IPS-20b (cell line): ENCODE measurements around the gene UBAP2.

Source experiments
- H3K27ac ChIP-seq: one replicate; pipeline ENCODE4 v1.5.1; 2013; ENCODE audit warnings: low read length
- H3K27me3 ChIP-seq: 2 replicates; pipeline ENCODE4 v1.6.1; 2013; ENCODE audit warnings: mild to moderate bottlenecking, low read length, inconsistent platforms; ENCODE audit not compliant: insufficient read depth
- H3K36me3 ChIP-seq: 2 replicates; pipeline ENCODE4 v1.6.1; 2013; ENCODE audit warnings: low read depth, mild to moderate bottlenecking, inconsistent platforms, low read length, moderate library complexity; ENCODE audit not compliant: insufficient read depth
- H3K4me1 ChIP-seq: 2 replicates; pipeline ENCODE4 v1.6.1; 2013; ENCODE audit warnings: mild to moderate bottlenecking, control low read depth, inconsistent platforms, low read length, moderate library complexity; ENCODE audit not compliant: insufficient read depth
- H3K4me3 ChIP-seq: 2 replicates; pipeline ENCODE4 v1.5.1; 2013; ENCODE audit warnings: mild to moderate bottlenecking, low read length, inconsistent platforms
- H3K9ac ChIP-seq: 2 replicates; pipeline ENCODE4 v1.6.1; 2013; ENCODE audit warnings: low read depth, mild to moderate bottlenecking, inconsistent platforms, low read length, moderate library complexity
- H3K9me3 ChIP-seq: 2 replicates; pipeline ENCODE4 v1.6.1; 2013; ENCODE audit warnings: mild to moderate bottlenecking, low read depth, low read length, inconsistent platforms; ENCODE audit not compliant: insufficient read depth

The UBAP2 gene

DNA sequence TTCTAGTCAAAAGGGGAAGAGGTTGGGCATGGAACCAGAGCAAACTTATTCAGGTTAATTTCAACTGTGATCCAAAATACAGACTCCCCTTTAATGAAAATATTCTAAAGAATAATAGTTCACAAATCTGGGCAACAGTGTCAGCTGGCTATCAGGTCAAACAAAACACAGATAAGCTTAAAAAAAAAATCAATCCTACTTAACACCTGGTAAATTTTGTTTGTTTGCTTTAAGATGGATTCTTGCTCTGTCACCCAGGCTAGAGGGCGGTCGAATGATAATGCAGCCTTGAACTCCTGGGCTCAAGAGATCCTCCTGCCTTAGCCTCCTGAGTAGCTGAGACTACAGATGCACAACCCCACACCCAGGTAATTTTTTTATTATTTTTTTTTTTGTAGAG lies 89.0 kb downstream of the UBAP2 start:
- no peak overlapping the region for H3K4me3 ChIP-seq
- H3K4me1 ChIP-seq = no peaks in the 10 kb centered on the region
- no peak overlapping the region for H3K9ac ChIP-seq
- H3K27ac ChIP-seq = no peak overlapping the region
- peaks cover 73% of the 10 kb centered on the region for H3K36me3 ChIP-seq
- H3K9me3 ChIP-seq = no peaks in the 10 kb centered on the region
- no peaks in the 10 kb centered on the region for H3K27me3 ChIP-seq

DNA sequence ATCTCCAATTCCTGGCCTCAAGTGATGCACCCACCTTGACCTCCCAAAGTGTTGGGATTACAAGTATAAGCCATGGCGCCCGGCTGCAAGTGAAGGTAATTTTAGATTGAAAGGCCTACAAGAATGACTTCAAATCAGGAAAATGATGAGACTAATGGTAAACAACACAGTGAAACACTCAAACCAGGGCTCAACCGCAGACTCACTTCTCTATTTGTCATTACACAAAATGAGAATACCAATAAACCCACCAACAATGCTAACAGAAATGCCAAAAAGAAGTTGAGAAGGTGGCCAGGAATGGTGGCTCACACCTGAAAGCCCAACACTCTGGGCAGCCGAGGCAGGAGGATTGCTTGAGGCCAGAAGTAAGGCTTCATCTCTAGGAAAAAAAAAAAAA lies 92.1 kb downstream of the UBAP2 start:
- H3K9ac ChIP-seq = no peak overlapping the region
- peaks cover 88% of the 10 kb centered on the region for H3K36me3 ChIP-seq
- no peaks in the 10 kb centered on the region for H3K27me3 ChIP-seq
- H3K4me3 ChIP-seq = no peak overlapping the region
- H3K9me3 ChIP-seq = no peaks in the 10 kb centered on the region
- no peak overlapping the region for H3K27ac ChIP-seq
- no peaks in the 10 kb centered on the region for H3K4me1 ChIP-seq

DNA sequence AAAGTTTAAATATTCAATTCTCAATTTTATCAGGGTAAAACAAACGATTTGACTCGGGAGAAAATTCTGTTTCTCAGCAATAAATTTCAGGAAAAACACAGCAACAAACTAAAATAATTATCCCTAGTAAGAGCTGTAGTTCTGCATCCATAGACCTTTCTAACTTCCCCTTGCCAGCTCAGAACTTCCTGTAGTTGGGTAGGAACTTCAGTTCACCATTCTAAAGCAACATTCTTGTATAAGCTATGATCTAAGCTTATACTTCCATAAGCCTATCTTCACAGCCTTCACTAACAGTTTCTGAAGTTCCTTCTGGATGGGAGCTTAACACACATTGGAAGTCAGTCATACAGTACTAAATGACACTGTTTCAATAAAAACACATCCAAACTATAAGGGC lies 96.6 kb downstream of the UBAP2 start:
- no peaks in the 10 kb centered on the region for H3K4me1 ChIP-seq
- H3K27me3 ChIP-seq = no peaks in the 10 kb centered on the region
- no peak overlapping the region for H3K4me3 ChIP-seq
- peaks cover 87% of the 10 kb centered on the region for H3K36me3 ChIP-seq
- no peak overlapping the region for H3K9ac ChIP-seq
- H3K27ac ChIP-seq = no peak overlapping the region
- no peaks in the 10 kb centered on the region for H3K9me3 ChIP-seq

- Histone ChIP-seq H3K36me3 (peaks cover 89% of the 10 kb centered on the region), H3K4me1 (no peaks in the 10 kb centered on the region), H3K27me3 (no peaks in the 10 kb centered on the region), H3K4me3 (no peak overlapping the region), H3K9me3 (no peaks in the 10 kb centered on the region), H3K9ac (no peak overlapping the region), H3K27ac (no peak overlapping the region)
These were observed 98.3 kb downstream of the UBAP2 start for GRCh38 chr9:33950371-33950770.

GRCh38 chr9:33946779-33947535 lies 101.7 kb downstream of the UBAP2 start:
- Histone ChIP-seq H3K36me3 (peaks cover 91% of the 10 kb centered on the region), H3K27ac (no peak overlapping the region), H3K4me3 (no peak overlapping the region), H3K27me3 (no peaks in the 10 kb centered on the region), H3K4me1 (no peaks in the 10 kb centered on the region), H3K9ac (no peak overlapping the region), H3K9me3 (no peaks in the 10 kb centered on the region)

- Histone ChIP-seq H3K4me1 (no peaks in the 10 kb centered on the region), H3K27ac (no peak overlapping the region), H3K36me3 (peaks cover 92% of the 10 kb centered on the region), H3K9me3 (no peaks in the 10 kb centered on the region), H3K9ac (no peak overlapping the region), H3K27me3 (no peaks in the 10 kb centered on the region), H3K4me3 (no peak overlapping the region)
These were observed 105.3 kb downstream of the UBAP2 start for GRCh38 chr9:33943389-33943788.

DNA sequence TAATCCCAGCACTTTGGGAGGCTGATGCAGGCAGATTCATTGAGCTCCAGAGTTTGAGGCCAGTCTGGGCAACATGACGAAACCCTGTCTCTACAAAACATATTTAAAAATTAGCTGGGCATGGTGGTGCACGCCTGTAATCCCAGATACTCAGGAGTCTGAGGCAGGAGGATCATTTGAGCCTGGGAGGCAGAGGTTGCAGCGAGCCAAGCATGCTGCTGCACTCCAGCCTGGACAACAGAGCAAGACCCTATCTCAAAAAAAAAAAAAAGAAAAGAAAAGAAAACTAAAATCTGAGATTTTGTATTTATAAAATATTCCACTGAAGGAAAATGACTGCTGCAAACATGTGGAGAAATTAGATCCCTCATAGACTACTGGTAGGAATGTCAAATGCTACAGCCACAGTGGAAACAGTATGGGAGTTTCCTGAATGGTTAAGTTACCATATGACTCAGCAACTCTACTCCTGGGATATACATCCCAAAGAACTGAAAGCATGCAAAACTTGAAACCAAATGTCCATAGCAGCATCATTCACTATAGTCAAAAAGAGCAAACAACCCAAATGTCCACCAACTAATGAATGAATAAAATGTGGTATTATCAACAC lies 106.1 kb downstream of the UBAP2 start:
- H3K4me1 ChIP-seq = no peaks in the 10 kb centered on the region
- peaks cover 91% of the 10 kb centered on the region for H3K36me3 ChIP-seq
- H3K9ac ChIP-seq = no peak overlapping the region
- no peak overlapping the region for H3K27ac ChIP-seq
- no peaks in the 10 kb centered on the region for H3K27me3 ChIP-seq
- no peaks in the 10 kb centered on the region for H3K9me3 ChIP-seq
- H3K4me3 ChIP-seq = no peak overlapping the region

GRCh38 chr9:33939924-33940874 lies 108.5 kb downstream of the UBAP2 start:
- no peak overlapping the region for H3K9ac ChIP-seq
- H3K9me3 ChIP-seq = no peaks in the 10 kb centered on the region
- H3K4me1 ChIP-seq = peaks cover 4% of the 10 kb centered on the region; the same call in 1 of the 2 replicates
- no peaks in the 10 kb centered on the region for H3K27me3 ChIP-seq
- H3K36me3 ChIP-seq = peaks cover 90% of the 10 kb centered on the region
- H3K4me3 ChIP-seq = no peak overlapping the region
- H3K27ac ChIP-seq = no peak overlapping the region

DNA sequence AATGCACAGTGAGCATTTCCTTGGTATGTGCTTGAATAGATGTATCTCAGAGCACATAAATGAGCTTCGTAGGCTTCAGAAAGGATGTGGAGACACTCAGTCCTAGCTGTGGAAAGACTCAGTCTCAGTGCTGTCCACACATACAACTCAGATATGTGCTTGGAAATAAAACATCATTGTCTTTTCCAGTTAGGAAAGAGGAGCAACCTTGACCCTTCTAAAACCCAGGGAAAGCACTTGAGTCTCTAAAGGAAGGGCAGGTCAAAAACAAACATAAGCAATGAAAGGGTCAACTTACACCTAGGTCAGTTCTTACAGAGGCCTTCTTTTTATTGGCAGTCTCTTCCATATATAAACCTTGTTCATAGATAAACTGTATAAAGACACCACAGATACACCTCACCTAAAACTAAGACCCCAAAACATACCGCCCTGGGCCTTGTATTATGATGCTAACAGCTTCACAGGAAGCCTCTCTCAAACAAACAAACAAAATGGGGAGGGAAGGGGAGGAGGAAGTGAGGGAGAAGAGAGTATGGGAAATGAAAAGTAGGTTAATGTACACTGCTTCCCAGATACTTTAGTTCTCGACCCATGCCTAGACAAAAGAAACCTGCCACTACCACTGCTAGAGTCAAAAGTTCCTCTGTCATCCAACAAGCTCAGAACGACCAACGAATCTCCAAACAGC lies 114.4 kb downstream of the UBAP2 start:
- Histone ChIP-seq H3K36me3 (peaks cover 91% of the 10 kb centered on the region), H3K4me3 (no peak overlapping the region), H3K4me1 (peaks cover 13% of the 10 kb centered on the region), H3K9me3 (no peaks in the 10 kb centered on the region), H3K27ac (no peak overlapping the region), H3K27me3 (no peaks in the 10 kb centered on the region), H3K9ac (0 out of 2 replicates have a peak overlapping the region, but pooled peaks have one; percentile 33)

DNA sequence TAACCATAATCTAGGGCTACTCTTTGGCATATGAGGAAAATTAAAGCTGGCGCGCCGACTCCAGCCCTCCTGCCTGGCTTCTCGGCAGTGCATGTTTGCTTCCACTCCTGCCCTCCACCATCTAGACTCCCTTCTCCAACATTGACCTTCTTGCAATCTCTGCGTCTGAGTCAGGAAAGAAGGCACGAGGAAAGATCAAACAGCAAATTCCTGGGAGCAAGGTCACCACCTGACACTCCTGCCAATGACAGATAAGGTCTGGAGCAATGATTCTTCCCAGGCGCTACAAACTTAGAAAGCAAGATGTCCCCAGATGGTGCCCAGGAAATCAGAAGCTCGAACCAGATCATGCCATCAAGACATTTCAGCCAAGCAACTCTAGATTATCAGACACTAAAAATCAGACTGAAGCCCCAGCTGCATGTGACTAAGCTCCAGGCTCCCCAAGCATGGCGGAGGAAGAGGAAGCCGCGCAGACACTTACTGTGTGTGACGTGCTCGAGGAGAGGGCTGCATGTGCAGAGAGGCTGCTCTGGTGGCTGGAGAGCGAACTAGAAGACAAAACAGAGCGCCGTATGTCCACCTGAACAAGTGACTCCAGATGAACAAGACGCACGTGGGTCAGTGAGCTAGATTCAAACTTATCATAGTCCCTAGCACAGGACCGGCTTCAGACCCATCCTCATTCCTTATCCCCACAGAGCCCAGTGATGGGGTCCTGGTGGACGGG lies 116.4 kb downstream of the UBAP2 start:
- no peak overlapping the region for H3K27ac ChIP-seq

DNA sequence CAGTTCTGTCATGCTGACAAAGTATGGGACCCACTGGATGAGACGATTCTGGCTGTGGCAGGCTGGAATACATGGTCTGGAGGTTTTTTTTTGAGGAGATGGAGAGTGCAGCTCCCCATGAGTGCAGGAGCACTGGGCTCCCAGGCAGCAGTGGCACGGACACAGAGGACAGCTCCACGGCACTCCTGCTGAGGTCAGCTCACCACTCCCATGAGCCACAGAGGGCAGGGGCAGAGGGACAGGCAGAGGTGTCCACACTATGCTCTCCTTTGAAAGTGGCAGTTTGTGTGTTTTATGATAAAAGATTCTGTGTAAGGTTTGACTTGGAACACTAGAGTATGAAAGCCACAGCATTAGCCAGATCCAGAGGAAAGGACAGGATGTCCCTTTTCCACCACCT lies 117.4 kb downstream of the UBAP2 start:
- Histone ChIP-seq H3K27me3 (no peaks in the 10 kb centered on the region), H3K4me1 (peaks cover 13% of the 10 kb centered on the region), H3K36me3 (peaks cover 95% of the 10 kb centered on the region), H3K9me3 (no peaks in the 10 kb centered on the region), H3K4me3 (no peak overlapping the region), H3K9ac (no peak overlapping the region), H3K27ac (no peak overlapping the region)

More for the DNA sequence above, 116.4 kb downstream of the UBAP2 start:
- Histone ChIP-seq H3K9ac (no peak overlapping the region), H3K27me3 (no peaks in the 10 kb centered on the region), H3K36me3 (peaks cover 95% of the 10 kb centered on the region), H3K9me3 (no peaks in the 10 kb centered on the region), H3K4me3 (no peak overlapping the region), H3K4me1 (peaks cover 13% of the 10 kb centered on the region)
